Measurements from ENCODE around the gene PGAP2. TPM values are rescaled to one million over a fixed set of nuclear protein-coding genes. Genes with fewer than 3 reads are reported as not detected.

Gene PGAP2
- total RNA-seq, 1 experiment from 2014 or later: 39.5 TPM

DNA sequence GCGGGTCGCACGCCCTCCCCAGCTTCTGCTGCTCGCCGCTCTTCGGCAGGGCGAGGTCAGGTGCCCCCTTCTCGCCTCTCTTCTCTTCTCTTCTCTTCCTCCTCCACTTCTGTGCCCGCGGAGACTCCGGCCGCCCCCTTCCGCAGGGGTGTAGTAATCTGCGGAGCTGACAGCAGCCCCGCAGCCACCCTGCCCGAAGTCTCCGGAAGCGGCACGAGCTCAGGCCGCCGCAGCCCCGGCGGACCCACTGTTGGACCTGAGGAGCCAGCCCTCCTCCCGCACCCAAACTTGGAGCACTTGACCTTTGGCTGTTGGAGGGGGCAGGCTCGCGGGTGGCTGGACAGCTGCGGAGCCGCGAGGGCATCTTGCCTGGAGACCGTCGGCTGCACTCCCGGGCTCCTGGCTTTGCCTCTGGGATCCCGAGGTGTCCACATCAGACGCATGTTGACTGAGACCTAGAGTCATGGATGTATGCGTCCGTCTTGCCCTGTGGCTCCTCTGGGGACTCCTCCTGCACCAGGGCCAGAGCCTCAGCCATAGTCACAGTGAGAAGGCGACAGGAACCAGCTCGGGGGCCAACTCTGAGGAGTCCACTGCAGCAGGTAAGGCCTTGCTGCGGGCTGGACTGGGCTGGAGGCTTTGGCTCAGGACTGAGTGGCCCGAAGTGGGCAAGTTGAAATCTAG lies 47.6 kb downstream of the PGAP2 start:
- H3K9me2 ChIP-seq (ENCODE audit: insufficient read depth): no peaks in the 10 kb centered on the region
- intact Hi-C loops (cut with micrococcal nuclease; ENCODE audit: unreplicated experiment): loop anchor here (1.0 to 5.0 kb wide), 3 partner anchors 49 to 216 kb away; no protein-coding TSS in a partner anchor

DNA sequence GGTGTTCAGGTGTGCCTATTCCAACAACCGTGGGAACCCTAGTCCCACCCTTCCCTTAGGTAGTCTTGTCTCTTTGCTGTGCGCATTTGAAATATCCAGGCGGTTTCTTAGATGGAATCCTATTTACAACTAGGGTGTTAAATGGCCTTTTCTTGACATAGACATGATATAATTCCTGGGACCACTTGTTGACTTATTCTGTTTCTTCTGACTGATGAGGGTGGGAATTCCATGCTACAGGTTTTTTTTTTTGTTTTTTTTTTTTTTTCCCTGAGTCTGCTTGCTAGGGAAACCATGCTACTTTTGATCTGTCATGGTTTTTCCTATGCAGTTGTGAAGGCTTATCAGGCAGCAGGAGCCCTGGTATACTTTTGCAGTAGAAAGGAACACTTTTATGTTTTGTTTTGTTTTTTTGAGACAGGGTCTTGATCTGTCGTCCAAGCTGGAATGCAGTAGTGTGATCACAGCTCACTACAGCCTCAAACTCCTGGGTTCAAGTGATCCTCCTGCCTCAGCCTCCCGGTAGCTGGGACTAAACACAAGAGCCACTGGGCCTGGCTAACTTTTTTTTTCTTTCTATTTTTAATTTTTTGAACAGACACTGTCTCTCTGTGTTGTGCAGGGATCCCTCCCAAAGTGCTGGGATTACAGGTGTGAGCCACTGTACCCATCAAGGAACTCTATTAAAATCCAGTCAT lies 48.6 kb downstream of the PGAP2 start:
- Histone ChIP-seq H3F3A (ENCODE audit: insufficient read depth, low read depth) (no peaks in the 10 kb centered on the region), H3K27ac (no peak overlapping the region), H3K27me3 (ENCODE audit: insufficient read depth, low read depth) (no peaks in the 10 kb centered on the region), H2AFZ (0 out of 2 replicates have a peak overlapping the region, but pooled peaks have one; percentile 85), H4K20me1 (ENCODE audit: insufficient read depth) (no peaks in the 10 kb centered on the region), H3K9me3 (ENCODE audit: insufficient read depth, low read depth) (no peaks in the 10 kb centered on the region), H3K4me1 (replicated peaks; ENCODE audit: insufficient read depth) (peaks cover 48% of the 10 kb centered on the region), H3K4me3 (peak overlapping the region; percentile 82), H3K79me2 (ENCODE audit: low read depth) (peaks cover 60% of the 10 kb centered on the region), H3K9me2 (ENCODE audit: insufficient read depth) (no peaks in the 10 kb centered on the region), H3K4me2 (peak overlapping the region; percentile 93), H3K36me3 (ENCODE audit: low read depth) (no peaks in the 10 kb centered on the region)
- ChIA-PET POLR2A (ENCODE audit: unreplicated experiment) (no interaction called here), CTCF (no interaction called here)
- TF ChIP-seq, protein P1, sequence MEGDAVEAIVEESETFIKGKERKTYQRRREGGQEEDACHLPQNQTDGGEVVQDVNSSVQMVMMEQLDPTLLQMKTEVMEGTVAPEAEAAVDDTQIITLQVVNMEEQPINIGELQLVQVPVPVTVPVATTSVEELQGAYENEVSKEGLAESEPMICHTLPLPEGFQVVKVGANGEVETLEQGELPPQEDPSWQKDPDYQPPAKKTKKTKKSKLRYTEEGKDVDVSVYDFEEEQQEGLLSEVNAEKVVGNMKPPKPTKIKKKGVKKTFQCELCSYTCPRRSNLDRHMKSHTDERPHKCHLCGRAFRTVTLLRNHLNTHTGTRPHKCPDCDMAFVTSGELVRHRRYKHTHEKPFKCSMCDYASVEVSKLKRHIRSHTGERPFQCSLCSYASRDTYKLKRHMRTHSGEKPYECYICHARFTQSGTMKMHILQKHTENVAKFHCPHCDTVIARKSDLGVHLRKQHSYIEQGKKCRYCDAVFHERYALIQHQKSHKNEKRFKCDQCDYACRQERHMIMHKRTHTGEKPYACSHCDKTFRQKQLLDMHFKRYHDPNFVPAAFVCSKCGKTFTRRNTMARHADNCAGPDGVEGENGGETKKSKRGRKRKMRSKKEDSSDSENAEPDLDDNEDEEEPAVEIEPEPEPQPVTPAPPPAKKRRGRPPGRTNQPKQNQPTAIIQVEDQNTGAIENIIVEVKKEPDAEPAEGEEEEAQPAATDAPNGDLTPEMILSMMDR (conservative IDR thresholded peaks at IDR 0.05): no peak
- no peak for TF ChIP-seq EZH2 (IDR thresholded peaks at IDR 0.05; ENCODE audit: low read depth)
- BruUV-seq (replicated peaks): TSS peak; percentile 29
- no peak for DNase-seq
- intact Hi-C loops (cut with micrococcal nuclease; ENCODE audit: unreplicated experiment): loop anchor here (5.0 kb wide), 1 partner anchor 100 kb away; no protein-coding TSS in a partner anchor

More for the DNA sequence above, 47.6 kb downstream of the PGAP2 start:
- no peaks in the 10 kb centered on the region for H3K9me3 ChIP-seq (ENCODE audit: insufficient read depth, low read depth)
- TF ChIP-seq EZH2 (IDR thresholded peaks at IDR 0.05; ENCODE audit: low read depth): no peak
- no peaks in the 10 kb centered on the region for H3F3A ChIP-seq (ENCODE audit: insufficient read depth, low read depth)
- peaks cover 51% of the 10 kb centered on the region for H3K79me2 ChIP-seq (ENCODE audit: low read depth)
- no peaks in the 10 kb centered on the region for H3K27me3 ChIP-seq (ENCODE audit: insufficient read depth, low read depth)
- peak overlapping the region; percentile 82 for H3K4me3 ChIP-seq
- CTCF ChIA-PET: interaction anchor here (1.2 to 1.6 kb wide), 3 partner anchors 50 to 218 kb away, joined by 5 to 6 read pairs (median 6); no protein-coding TSS in a partner anchor
- H3K4me2 ChIP-seq: peak overlapping the region; percentile 93
- H3K27ac ChIP-seq: peak overlapping the region; percentile 53
- DNase-seq: peak in 1 of 2 experiments; percentile 43
- POLR2A ChIA-PET (ENCODE audit: unreplicated experiment): interaction anchor here (0.6 kb wide), 1 partner anchor 56 kb away, joined by 4 read pairs; no protein-coding TSS in a partner anchor
- H3K4me1 ChIP-seq (replicated peaks; ENCODE audit: insufficient read depth): peaks cover 48% of the 10 kb centered on the region
- no peaks in the 10 kb centered on the region for H4K20me1 ChIP-seq (ENCODE audit: insufficient read depth)
- no peaks in the 10 kb centered on the region for H3K36me3 ChIP-seq (ENCODE audit: low read depth)
- peak overlapping the region; percentile 85 for H2AFZ ChIP-seq
- BruUV-seq (replicated peaks): no TSS peak

DNA sequence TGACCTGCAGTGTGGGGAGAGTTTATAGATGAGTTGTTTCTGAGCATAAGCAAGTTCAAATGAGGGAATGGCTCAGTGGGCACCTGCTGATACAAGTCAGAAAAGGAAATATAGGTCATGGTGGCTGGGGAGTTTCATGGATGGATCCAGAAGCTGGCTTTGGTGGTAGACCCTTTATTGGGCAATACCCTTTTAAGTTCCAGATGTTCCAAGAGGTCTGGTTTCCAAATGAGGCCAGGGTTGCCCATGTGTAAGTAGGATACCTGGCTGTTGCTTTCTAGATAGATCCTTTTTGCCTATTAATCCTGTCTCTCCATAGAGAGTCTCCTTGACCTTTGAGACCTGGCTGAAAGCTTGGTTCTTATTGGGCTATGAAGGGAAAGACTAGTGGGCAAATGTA lies 49.3 kb downstream of the PGAP2 start:
- Histone ChIP-seq H3K4me2 (peak overlapping the region; percentile 93), H3F3A (ENCODE audit: insufficient read depth, low read depth) (no peaks in the 10 kb centered on the region), H3K9me3 (ENCODE audit: insufficient read depth, low read depth) (no peaks in the 10 kb centered on the region), H3K36me3 (ENCODE audit: low read depth) (no peaks in the 10 kb centered on the region), H4K20me1 (ENCODE audit: insufficient read depth) (no peaks in the 10 kb centered on the region), H3K27me3 (ENCODE audit: insufficient read depth, low read depth) (no peaks in the 10 kb centered on the region), H3K4me1 (replicated peaks; ENCODE audit: insufficient read depth) (peaks cover 48% of the 10 kb centered on the region), H3K9me2 (ENCODE audit: insufficient read depth) (no peaks in the 10 kb centered on the region), H3K27ac (no peak overlapping the region), H3K4me3 (peak overlapping the region; percentile 82; the same call in 1 of the 2 replicates), H2AFZ (no peak overlapping the region), H3K79me2 (ENCODE audit: low read depth) (peaks cover 66% of the 10 kb centered on the region)
- CTCF ChIA-PET: no interaction called here
- TF ChIP-seq, protein P1 (conservative IDR thresholded peaks at IDR 0.05): no peak
- TF ChIP-seq EZH2 (IDR thresholded peaks at IDR 0.05; ENCODE audit: low read depth): no peak
- no peak for DNase-seq
- intact Hi-C loops (cut with micrococcal nuclease; ENCODE audit: unreplicated experiment): loop anchor here (5.0 kb wide), 1 partner anchor 100 kb away; no protein-coding TSS in a partner anchor
- no TSS peak for BruUV-seq (replicated peaks)
- POLR2A ChIA-PET (ENCODE audit: unreplicated experiment): no interaction called here

Measured in PC-9 (cell line).